ENCODE measurements around the gene PLA2G1B. TPM values are rescaled to one million over a fixed set of nuclear protein-coding genes. Genes with fewer than 3 reads are reported as not detected.

PLA2G1B gene
- not detected for total RNA-seq

- H3K9me3 Mint-ChIP-seq, result no peaks in the 10 kb centered on the region
- H3K4me3 Mint-ChIP-seq, result no peak within 1 kb of the TSS
- no peaks in the 10 kb centered on the region for H3K36me3 Mint-ChIP-seq (ENCODE audit: insufficient read depth in 2 of 2)
- H3K4me1 Mint-ChIP-seq (ENCODE audit: low read depth), result peaks cover 13% of the 10 kb centered on the region
- DNase-seq, result no peak
- ATAC-seq (replicated peaks in 1 of 2), result no peak
- H3K27ac Mint-ChIP-seq, result no peak within 1 kb of the TSS
- no peaks in the 10 kb centered on the region for H3K27me3 Mint-ChIP-seq (ENCODE audit: low read depth)
Observed at GRCh38 chr12:120327593-120327992, at the start of gene PLA2G1B. TSS of gene PLA2G1B (minus strand) at chr12:120327779. CDS start at chr12:120327753, 26 bp downstream.

DNA sequence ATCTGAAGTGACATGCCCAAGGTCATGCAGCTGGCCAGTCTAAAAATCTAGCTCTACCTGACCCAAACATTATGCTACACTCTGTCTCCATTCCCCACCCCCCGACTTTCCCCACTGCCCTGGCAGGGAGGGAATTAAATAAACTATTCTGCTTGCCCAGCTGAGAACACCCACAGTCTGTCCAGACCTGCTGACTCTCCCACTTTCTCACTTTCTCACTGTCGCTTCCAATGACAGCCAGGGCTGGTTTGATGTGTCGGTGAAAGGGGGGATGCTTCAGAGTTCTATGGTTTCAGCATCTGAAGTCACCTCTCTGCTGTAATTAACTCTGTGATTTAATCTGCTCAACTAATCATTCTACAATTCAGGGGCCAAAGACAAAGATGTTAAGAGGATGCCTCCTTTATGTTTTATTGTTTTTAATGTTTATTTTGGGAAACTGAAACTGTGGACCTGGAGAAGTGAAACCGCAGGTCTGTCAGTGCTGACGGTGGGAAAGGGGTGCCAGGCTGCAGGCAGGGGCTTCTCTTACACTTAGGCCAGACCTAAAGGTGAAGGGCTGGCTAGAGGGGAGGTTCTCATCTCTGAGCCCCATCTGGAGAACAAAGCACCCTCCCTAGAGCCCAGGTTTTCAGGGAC is 49.5 kb upstream of the PLA2G1B start:
- H3K36me3 Mint-ChIP-seq (ENCODE audit: insufficient read depth in 2 of 2), result no peaks in the 10 kb centered on the region
- no peak overlapping the region for H3K4me3 Mint-ChIP-seq
- H3K27me3 Mint-ChIP-seq (ENCODE audit: low read depth), result peaks cover 56% of the 10 kb centered on the region
- DNase-seq, result no peak
- H3K9me3 Mint-ChIP-seq, result no peaks in the 10 kb centered on the region
- H3K27ac Mint-ChIP-seq, result no peak overlapping the region
- ATAC-seq (replicated peaks in 1 of 2), result no peak
- no peaks in the 10 kb centered on the region for H3K4me1 Mint-ChIP-seq (ENCODE audit: low read depth)

DNA sequence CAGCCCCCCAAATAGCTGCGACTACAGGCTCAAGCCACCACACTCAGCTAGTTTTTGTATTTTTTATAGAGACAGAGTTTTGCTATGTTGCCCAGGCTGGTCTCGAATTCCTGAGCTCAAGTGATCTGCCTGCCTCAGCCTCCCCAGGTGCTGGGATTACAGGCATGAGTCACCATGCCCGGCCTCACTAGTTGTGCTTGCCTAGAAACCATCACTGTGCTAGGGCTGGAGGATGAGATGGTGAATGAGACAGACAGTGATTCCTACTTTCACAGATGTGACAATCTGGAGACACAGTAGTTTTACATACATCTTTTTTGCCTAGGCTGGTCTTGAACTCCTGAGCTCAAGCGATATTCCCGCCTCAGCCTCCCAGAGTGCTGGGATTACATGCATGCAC is 48.8 kb upstream of the PLA2G1B start:
- no peak for ATAC-seq (replicated peaks in 1 of 2)
- H3K27me3 Mint-ChIP-seq (ENCODE audit: low read depth), result peaks cover 56% of the 10 kb centered on the region

DNA sequence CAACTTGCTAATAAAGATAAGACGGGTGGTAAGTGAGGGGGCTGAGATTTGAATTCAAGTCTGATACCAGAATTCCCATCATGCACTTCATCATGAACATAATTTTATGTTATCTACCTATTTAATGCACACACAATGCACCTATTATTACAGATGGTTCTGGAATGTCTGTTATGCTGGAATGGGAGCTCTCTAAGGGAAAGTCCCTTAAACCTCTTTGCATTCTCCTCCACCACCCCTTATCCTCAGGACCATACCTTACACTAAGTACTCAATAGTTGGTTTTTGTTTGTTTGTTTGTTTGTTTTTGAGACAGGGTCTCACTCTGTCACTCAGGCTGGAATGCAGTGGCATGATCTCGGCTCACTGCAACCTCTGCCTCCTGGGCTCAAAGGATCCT is 48.4 kb upstream of the PLA2G1B start:
- DNase-seq, result no peak
- no peak overlapping the region for H3K4me3 Mint-ChIP-seq
- H3K4me1 Mint-ChIP-seq (ENCODE audit: low read depth), result no peaks in the 10 kb centered on the region
- ATAC-seq (replicated peaks in 1 of 2), result no peak
- no peaks in the 10 kb centered on the region for H3K36me3 Mint-ChIP-seq (ENCODE audit: insufficient read depth in 2 of 2)
- peaks cover 58% of the 10 kb centered on the region for H3K27me3 Mint-ChIP-seq (ENCODE audit: low read depth)
- no peak overlapping the region for H3K27ac Mint-ChIP-seq
- no peaks in the 10 kb centered on the region for H3K9me3 Mint-ChIP-seq

More for the DNA sequence above, 48.8 kb upstream of the PLA2G1B start:
- Mint-ChIP-seq H3K9me3 (no peaks in the 10 kb centered on the region), H3K4me3 (no peak overlapping the region), H3K27ac (no peak overlapping the region), H3K4me1 (ENCODE audit: low read depth) (no peaks in the 10 kb centered on the region), H3K36me3 (ENCODE audit: insufficient read depth in 2 of 2) (no peaks in the 10 kb centered on the region)
- no peak for DNase-seq

DNA sequence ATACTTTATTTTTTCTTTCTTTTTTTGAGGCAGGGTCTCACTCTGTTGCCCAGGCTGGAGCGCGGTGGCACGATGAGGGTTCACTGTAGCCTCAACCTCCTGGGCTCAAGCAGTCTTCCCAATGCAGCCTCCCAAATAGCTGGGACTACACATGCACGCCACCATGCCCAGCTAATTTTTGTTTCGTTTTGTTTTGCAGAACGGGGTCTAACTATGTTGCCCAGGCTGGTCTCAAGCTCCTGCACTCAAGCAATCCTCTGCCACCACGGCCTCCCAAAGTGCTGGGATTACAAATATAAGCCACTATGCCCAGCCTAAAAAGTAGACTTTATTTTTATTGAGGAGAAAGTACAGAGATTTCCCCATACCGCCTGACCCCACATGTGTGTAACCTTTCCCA is 46.1 kb upstream of the PLA2G1B start:
- Mint-ChIP-seq H3K4me1 (ENCODE audit: low read depth) (peaks cover 10% of the 10 kb centered on the region), H3K4me3 (no peak overlapping the region), H3K27ac (no peak overlapping the region), H3K27me3 (ENCODE audit: low read depth) (peaks cover 68% of the 10 kb centered on the region), H3K9me3 (no peaks in the 10 kb centered on the region), H3K36me3 (ENCODE audit: insufficient read depth in 2 of 2) (peaks cover 1 to 2% of the 10 kb centered on the region in 2 donors)
- DNase-seq (no peak), ATAC-seq (replicated peaks in 1 of 2) (no peak)

DNA sequence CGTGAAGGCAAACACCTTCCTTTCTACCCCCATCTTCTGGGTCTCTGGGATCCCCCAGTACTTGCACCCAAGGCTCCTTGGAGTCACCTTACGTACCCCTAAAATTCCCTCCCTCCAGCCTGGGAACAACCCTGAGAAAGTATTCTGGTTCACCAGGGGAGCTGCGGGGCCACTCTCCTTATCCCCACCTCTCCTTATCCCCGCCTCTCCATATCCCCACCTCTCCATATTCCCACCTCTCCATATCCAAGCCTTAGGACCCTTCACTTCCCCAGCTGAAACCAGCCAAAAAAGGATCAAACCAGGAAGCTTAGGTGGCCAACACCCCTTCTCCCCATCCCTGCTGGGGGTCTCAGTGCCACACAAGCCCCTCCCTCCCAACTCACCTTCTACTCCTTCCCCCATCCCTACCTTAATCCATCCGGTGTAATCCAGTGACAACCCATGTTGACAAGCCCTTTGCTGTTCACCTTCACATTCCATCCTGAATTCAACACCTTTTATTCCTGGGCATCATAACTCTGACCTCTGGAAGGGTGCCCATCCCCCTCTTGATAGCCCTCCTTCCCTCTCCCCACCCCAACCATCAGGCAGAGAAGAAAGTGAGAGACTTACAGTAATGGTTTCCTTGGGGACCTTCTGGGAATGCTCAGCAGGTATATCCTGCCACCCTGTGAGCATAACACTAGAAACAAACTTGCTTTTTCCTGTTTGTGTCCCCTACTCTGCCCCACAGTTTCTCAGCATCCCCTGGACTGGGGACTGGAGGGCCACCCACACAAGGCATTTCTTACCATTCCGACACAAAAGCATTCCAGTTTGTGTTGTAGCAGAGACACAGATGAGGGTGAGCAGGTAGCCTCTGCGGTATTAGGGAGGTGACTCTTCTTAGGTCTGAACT is 43.0 kb upstream of the PLA2G1B start:
- peaks cover 1 to 4% of the 10 kb centered on the region in 2 donors for H3K36me3 Mint-ChIP-seq (ENCODE audit: insufficient read depth in 2 of 2)
- H3K4me3 Mint-ChIP-seq, result peak overlapping the region; percentile 76
- no peak for ATAC-seq (replicated peaks in 1 of 2)
- H3K4me1 Mint-ChIP-seq (ENCODE audit: low read depth), result peaks cover 20% of the 10 kb centered on the region
- peaks cover 69% of the 10 kb centered on the region for H3K27me3 Mint-ChIP-seq (ENCODE audit: low read depth)
- no peaks in the 10 kb centered on the region for H3K9me3 Mint-ChIP-seq
- no peak for DNase-seq
- no peak overlapping the region for H3K27ac Mint-ChIP-seq

GRCh38 chr12:120369603-120370342 is 42.2 kb upstream of the PLA2G1B start:
- no peak for DNase-seq
- Mint-ChIP-seq H3K27me3 (ENCODE audit: low read depth) (peaks cover 70% of the 10 kb centered on the region), H3K9me3 (no peaks in the 10 kb centered on the region), H3K4me3 (peak overlapping the region; percentile 76), H3K4me1 (ENCODE audit: low read depth) (peaks cover 20% of the 10 kb centered on the region), H3K36me3 (ENCODE audit: insufficient read depth in 2 of 2) (peaks cover 1 to 4% of the 10 kb centered on the region in 2 donors), H3K27ac (no peak overlapping the region)
- ATAC-seq (replicated peaks in 1 of 2), result no peak

GRCh38 chr12:120368789-120369602 is 41.4 kb upstream of the PLA2G1B start, which contains the start of gene MSI1:
TSS of gene MSI1 (minus strand) at chr12:120369164. CDS start at chr12:120369091, 73 bp downstream.
- DNase-seq (peak in 1 of 2 donors; percentile 31), ATAC-seq (replicated peaks in 1 of 2) (peak; percentile 47 to 49)
- Mint-ChIP-seq H3K4me1 (ENCODE audit: low read depth) (peaks cover 20% of the 10 kb centered on the region), H3K9me3 (no peaks in the 10 kb centered on the region), H3K4me3 (peak within 1 kb of the TSS; percentile 76 to 85), H3K27ac (no peak within 1 kb of the TSS), H3K27me3 (ENCODE audit: low read depth) (peaks cover 78% of the 10 kb centered on the region), H3K36me3 (ENCODE audit: insufficient read depth in 2 of 2) (peaks cover 1 to 4% of the 10 kb centered on the region in 2 donors)

DNA sequence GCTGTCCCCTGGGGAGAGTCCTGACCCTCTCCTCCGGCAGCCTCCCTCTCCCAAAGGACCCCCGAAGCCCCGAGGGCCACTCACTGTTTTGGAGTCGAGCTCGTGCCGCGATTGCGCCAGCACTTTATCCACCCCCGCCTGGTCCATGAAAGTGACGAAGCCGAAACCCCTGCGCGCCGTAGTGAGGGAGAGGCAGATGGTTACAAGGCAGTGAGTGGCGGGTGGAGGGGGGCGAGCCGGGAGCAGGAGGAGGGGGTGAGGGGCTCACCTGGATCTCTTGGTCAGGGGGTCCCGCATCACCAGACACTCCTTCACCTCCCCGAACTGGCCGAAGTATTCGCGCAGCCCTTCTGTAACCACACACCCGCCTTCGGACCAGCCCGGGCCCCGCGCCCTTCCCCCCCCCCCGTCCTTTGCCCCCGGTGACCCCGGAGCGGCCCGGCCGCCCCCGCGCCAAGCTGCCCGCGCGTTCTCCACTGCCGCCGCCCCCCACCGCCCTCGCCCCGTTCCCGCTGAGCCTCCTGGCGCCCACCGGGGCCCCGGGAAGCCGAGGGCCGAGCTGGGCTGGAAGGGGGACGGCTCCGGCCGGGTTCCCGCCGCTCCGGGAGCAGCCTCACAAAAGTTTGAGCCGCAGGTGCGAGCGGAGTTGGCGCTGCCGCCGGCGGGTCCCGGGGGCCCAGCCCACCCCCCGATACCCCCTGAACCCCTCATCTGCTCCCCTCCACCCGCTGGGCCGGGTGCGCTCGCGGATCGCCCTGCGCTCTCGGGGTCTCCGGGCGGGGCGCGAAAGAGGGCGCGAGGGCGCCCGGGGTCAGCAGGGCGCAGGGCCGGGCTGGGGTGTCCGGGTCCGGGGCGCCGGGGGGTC is 40.6 kb upstream of the PLA2G1B start:
- Mint-ChIP-seq H3K27me3 (ENCODE audit: low read depth) (peaks cover 87% of the 10 kb centered on the region), H3K27ac (no peak overlapping the region), H3K36me3 (ENCODE audit: insufficient read depth in 2 of 2) (peaks cover 1 to 4% of the 10 kb centered on the region in 2 donors), H3K4me3 (peak overlapping the region; percentile 74 to 85), H3K9me3 (no peaks in the 10 kb centered on the region), H3K4me1 (ENCODE audit: low read depth) (peaks cover 20% of the 10 kb centered on the region)
- DNase-seq, result peak; percentile 51
- peak; percentile 65 to 70 for ATAC-seq (replicated peaks in 1 of 2)

- Mint-ChIP-seq H3K36me3 (ENCODE audit: insufficient read depth in 2 of 2) (peaks cover 1 to 4% of the 10 kb centered on the region in 2 donors), H3K4me1 (ENCODE audit: low read depth) (peaks cover 20% of the 10 kb centered on the region), H3K4me3 (peak overlapping the region; percentile 74 to 85), H3K27me3 (ENCODE audit: low read depth) (peaks cover 87% of the 10 kb centered on the region), H3K27ac (no peak overlapping the region), H3K9me3 (no peaks in the 10 kb centered on the region)
- DNase-seq, result peak; percentile 22
- ATAC-seq (replicated peaks in 1 of 2), result peak; percentile 29 to 49
Observed at GRCh38 chr12:120367233-120367923, 39.8 kb upstream of the PLA2G1B start.

DNA sequence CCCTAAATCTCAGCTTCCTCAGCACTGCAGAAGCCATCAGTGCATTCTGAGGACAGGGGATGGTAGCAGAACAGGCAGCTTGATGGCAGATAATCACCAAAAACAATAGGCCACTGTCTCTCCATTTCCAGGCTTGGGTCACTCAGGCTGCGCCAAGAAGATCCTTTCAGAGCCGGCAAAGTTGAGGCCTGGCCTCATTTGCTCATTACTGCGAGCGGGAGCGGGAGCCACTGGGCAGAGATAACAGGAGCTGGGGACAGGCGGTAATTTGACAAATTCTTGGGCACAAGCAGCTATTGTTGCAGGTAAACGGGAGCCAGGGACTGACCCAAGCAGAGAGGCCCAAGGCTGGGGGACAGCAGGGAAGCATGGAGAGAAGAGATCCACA is 39.3 kb upstream of the PLA2G1B start:
- DNase-seq (no peak), ATAC-seq (replicated peaks in 1 of 2) (no peak)
- Mint-ChIP-seq H3K9me3 (no peaks in the 10 kb centered on the region), H3K36me3 (ENCODE audit: insufficient read depth in 2 of 2) (peaks cover 1 to 4% of the 10 kb centered on the region in 2 donors), H3K4me1 (ENCODE audit: low read depth) (peaks cover 20% of the 10 kb centered on the region), H3K27ac (no peak overlapping the region), H3K4me3 (peak overlapping the region; percentile 4 to 85), H3K27me3 (ENCODE audit: low read depth) (peaks cover 87% of the 10 kb centered on the region)
